Lower leg skin (tissue), 3 donors: Measurements from ENCODE around the gene KCNK7.

Experiments used
- POLR2A ChIP-seq, 2 donors: fragments of 450-650 bp; IDR thresholded peaks; one replicate each; pipeline ENCODE4 v1.6.1; 2016 to 2017; ENCODE audit warnings: antibody characterized with exemption in 2 of 2, mild to moderate bottlenecking in 1 of 2, moderate library complexity in 1 of 2
- TF ChIP-seq, protein P1 (sequence below), 3 donors: fragments of 450-650 bp; IDR thresholded peaks; one replicate each; pipeline ENCODE4 v1.5.1; 2016; ENCODE audit warnings: antibody characterized with exemption in 3 of 3, mild to moderate bottlenecking in 3 of 3, moderate library complexity in 2 of 3

DNA sequence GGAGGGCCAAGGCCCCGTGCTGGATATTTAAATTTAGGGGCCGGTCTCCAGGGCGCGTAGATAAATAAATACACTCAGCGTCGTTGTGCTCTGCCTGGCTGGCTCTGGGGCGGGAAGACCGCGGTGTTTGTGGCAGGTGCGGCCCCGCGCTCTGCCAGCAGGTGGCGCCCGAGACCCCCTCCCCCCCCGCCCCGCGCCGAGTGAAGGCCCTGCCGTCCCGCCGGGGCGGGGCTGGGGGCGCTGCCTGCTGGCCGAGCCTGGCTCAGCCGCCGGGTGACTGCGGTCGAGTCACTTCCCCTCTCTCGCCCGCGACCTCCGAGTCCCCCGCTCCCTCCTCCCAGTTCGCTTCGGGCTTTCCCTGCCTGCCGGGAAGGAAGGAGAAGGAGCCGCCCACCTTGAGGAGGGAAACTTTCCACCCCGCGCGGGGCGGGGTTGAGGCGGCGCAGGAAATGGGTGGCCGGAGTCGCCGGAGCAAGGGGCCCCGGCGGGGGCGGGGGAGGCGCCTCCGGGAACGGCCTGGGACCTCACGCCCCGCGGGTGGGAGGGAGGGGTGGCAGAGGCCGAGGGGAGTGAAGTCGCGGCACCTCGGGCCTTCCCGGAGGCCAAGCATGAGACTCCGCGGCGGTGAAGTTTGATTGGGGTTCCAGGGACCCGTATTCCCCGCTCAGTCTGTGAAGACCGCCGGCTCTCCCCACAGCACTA is 21.3 kb downstream of the KCNK7 start:
- TF ChIP-seq, protein P1, sequence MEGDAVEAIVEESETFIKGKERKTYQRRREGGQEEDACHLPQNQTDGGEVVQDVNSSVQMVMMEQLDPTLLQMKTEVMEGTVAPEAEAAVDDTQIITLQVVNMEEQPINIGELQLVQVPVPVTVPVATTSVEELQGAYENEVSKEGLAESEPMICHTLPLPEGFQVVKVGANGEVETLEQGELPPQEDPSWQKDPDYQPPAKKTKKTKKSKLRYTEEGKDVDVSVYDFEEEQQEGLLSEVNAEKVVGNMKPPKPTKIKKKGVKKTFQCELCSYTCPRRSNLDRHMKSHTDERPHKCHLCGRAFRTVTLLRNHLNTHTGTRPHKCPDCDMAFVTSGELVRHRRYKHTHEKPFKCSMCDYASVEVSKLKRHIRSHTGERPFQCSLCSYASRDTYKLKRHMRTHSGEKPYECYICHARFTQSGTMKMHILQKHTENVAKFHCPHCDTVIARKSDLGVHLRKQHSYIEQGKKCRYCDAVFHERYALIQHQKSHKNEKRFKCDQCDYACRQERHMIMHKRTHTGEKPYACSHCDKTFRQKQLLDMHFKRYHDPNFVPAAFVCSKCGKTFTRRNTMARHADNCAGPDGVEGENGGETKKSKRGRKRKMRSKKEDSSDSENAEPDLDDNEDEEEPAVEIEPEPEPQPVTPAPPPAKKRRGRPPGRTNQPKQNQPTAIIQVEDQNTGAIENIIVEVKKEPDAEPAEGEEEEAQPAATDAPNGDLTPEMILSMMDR (IDR thresholded peaks at IDR 0.05) = no peak
- TF ChIP-seq POLR2A (IDR thresholded peaks at IDR 0.05) = no peak
